Heart right ventricle (tissue), 16 donors: ENCODE data around the gene RPL15. TPM values are rescaled to one million over a fixed set of nuclear protein-coding genes. Genes with fewer than 3 reads are reported as not detected.

Source experiments
- ATAC-seq, 8 donors: fragments of 200-7000 bp; cut with Tn5 transposase; one replicate each; pipeline ENCODE4 v1.9.1; 2020; ENCODE audit warnings: mild to moderate bottlenecking in 8 of 8, moderate library complexity in 8 of 8, moderate number of reproducible peaks in 1 of 8
- DNase-seq, 2 donors: peaks; one replicate each; pipeline ENCODE4 v3.0.0-alpha.2; 2020
- H3K27ac ChIP-seq, 10 donors: fragments of 200-600 bp; sonication (generic) in 2 of 10; one replicate each; pipeline versions ENCODE4 v1.5.0 to v1.8.0; 2020 to 2022; ENCODE audit warnings: mild to moderate bottlenecking in 3 of 10
- H3K27me3 ChIP-seq, 7 donors: fragments of 200-600 bp; one replicate each; pipeline ENCODE4 v1.8.0; 2021 to 2022; ENCODE audit warnings: mild to moderate bottlenecking in 2 of 7
- H3K36me3 ChIP-seq, 9 donors: fragments of 200-600 bp; sonication (generic) in 1 of 9; one replicate each; pipeline versions ENCODE4 v1.5.0 to v1.8.0; 2020 to 2022; ENCODE audit warnings: mild to moderate bottlenecking in 2 of 9
- H3K4me1 ChIP-seq, 9 donors: fragments of 200-600 bp; sonication (generic) in 1 of 9; one replicate each; pipeline versions ENCODE4 v1.5.0 to v1.8.0; 2020 to 2022; ENCODE audit warnings: mild to moderate bottlenecking in 4 of 9
- H3K4me3 ChIP-seq, 10 donors: fragments of 200-600 bp; sonication (generic) in 2 of 10; one replicate each; pipeline versions ENCODE4 v1.5.0 to v1.8.0; 2020 to 2022; ENCODE audit warnings: mild to moderate bottlenecking in 7 of 10, moderate library complexity in 2 of 10
- H3K9me3 ChIP-seq, 11 donors: fragments of 200-600 bp in 10 of 11; sonication (generic) in 2 of 11; one replicate each; pipeline versions ENCODE4 v1.5.0 to v1.8.0; 2013 to 2022; ENCODE audit warnings: mild to moderate bottlenecking in 2 of 11, control low read depth in 1 of 11, moderate library complexity in 1 of 11
- WGBS, 2 donors: extraction: QIAGEN DNeasy Blood & Tissue Kit; methylation state at CpG; one replicate each; pipeline ENCODE4 v1.1.7; 2013; ENCODE audit warnings: inconsistent platforms in 1 of 2; 5-methylcytosine and 5-hydroxymethylcytosine counted together
- intact Hi-C, 10 donors: fragments of 100-400 bp; cut with DNase I; formaldehyde crosslinking; loops; one replicate each; pipeline versions ENCODE4 v1.11.1 to v1.14.2; 2022
- polyA plus RNA-seq, 2 donors: library from polyadenylated mRNA; stranded (reverse); fragments of 200-250 nt; gene quantifications; one replicate each; pipeline ENCODE4 v1.2.3, GENCODE V29; 2013
- total RNA-seq, 10 donors: library from RNA; stranded (reverse); fragmentation: NEBNext Ultra II Directional in 3 of 10; extraction: Animal tissue kit (Norgen Biotek cat#: 25700) in 3 of 10; gene quantifications; one replicate each; pipeline versions ENCODE4 v1.2.1 to v1.2.4, GENCODE V29; 2021 to 2023
- TF ChIP-seq, protein P1 (sequence below), 9 donors: fragments of 200-600 bp; sonication (generic) in 2 of 9; IDR thresholded peaks; one replicate each; pipeline versions ENCODE4 v1.5.0 to v1.8.0; 2021 to 2022; ENCODE audit warnings: antibody characterized with exemption in 9 of 9, mild to moderate bottlenecking in 5 of 9, moderate library complexity in 1 of 9
- donor health status: Arrhythmogenic right ventricular cardiomyopathy.
- donor health status: ischemic (EF 13 %, LVEDD 7.1; RV severe dilation, severe dysfunction).
- donor health status: healthy with polysubstance abuse.
- donor health status: DM: no; HTN: yes; CAD: no.
- donor health status: DM: no; HTN: no; CAD: no.
- donor health status: ischemic (EF 25% LVEDD 6.9; RV normal size, moderate dysfunction).
- donor health status: ischemic (EF 25% LVEDD 5.7; RV mildly dilated, moderate dysfunction).
- donor health status: healthy.
- donor health status: DM: yes; HTN: yes; CAD: no.
- donor health status: Ischemic cardiomyopathy.
- donor health status: ischemic (EF 35%, LVEDD 5.7; RV mildly dilated, moderate dysfunction).
- donor health status: nonischemic (EF 11% LVEDD 7.7; RV severe dilation, severe dysfunction).
- donor health status: DM: yes; HTN: yes; CAD: no.
- donor health status: PGD.
- donor health status: ischemic (EF 29% LVEDD 5.4; RV normal size, mild dysfunction).
- donor health status: nonischemic (EF 23%, LVEDD 6.1; RV moderate dilation, normal function).

Gene RPL15
- total and polyA plus RNA-seq, 12 donors: 869 to 3,225 (median 932) TPM

- Histone ChIP-seq H3K27ac (no peak overlapping the region), H3K4me3 (no peak overlapping the region), H3K27me3 (no peaks in the 10 kb centered on the region), H3K9me3 (no peaks in the 10 kb centered on the region), H3K36me3 (peaks cover 0 to 100% (median 37%) of the 10 kb centered on the region in 9 donors), H3K4me1 (peaks cover 0 to 45% (median 9%) of the 10 kb centered on the region in 9 donors)
- DNase-seq (no peak), ATAC-seq (no peak)
- WGBS, 2 donors: 94 to 100% methylated on average over 1 of the region's 1 CpG
- intact Hi-C loops: no loop called here
- TF ChIP-seq, protein P1, sequence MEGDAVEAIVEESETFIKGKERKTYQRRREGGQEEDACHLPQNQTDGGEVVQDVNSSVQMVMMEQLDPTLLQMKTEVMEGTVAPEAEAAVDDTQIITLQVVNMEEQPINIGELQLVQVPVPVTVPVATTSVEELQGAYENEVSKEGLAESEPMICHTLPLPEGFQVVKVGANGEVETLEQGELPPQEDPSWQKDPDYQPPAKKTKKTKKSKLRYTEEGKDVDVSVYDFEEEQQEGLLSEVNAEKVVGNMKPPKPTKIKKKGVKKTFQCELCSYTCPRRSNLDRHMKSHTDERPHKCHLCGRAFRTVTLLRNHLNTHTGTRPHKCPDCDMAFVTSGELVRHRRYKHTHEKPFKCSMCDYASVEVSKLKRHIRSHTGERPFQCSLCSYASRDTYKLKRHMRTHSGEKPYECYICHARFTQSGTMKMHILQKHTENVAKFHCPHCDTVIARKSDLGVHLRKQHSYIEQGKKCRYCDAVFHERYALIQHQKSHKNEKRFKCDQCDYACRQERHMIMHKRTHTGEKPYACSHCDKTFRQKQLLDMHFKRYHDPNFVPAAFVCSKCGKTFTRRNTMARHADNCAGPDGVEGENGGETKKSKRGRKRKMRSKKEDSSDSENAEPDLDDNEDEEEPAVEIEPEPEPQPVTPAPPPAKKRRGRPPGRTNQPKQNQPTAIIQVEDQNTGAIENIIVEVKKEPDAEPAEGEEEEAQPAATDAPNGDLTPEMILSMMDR (IDR thresholded peaks at IDR 0.05): no peak
Observed at GRCh38 chr3:23961066-23961465, 44.1 kb downstream of the RPL15 start.

DNA sequence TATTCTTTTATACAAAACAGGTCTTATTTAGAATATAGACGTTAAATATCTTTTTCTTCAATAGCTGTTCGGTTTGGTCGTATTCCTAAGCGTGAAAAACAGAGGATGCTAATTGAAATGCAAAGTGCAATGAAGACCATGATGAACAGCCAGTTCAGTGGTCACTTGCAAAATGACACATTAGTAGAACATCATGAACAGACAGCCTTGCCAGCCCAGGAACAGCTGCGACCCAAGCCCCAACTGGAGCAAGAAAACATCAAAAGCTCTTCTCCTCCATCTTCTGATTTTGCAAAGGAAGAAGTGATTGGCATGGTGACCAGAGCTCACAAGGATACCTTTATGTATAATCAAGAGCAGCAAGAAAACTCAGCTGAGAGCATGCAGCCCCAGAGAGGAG, 45.0 kb downstream of the RPL15 start:
- peaks cover 0 to 100% (median 41%) of the 10 kb centered on the region in 9 donors for H3K36me3 ChIP-seq
- intact Hi-C loops: no loop called here
- ATAC-seq: no peak
- no peaks in the 10 kb centered on the region for H3K9me3 ChIP-seq
- no peak for DNase-seq
- no peak overlapping the region for H3K4me3 ChIP-seq
- 95% methylated on average over 5 of the region's 5 CpGs for WGBS, 2 donors
- H3K4me1 ChIP-seq: peaks cover 0 to 43% (median 13%) of the 10 kb centered on the region in 9 donors
- TF ChIP-seq, protein P1 (IDR thresholded peaks at IDR 0.05): no peak
- no peak overlapping the region for H3K27ac ChIP-seq
- no peaks in the 10 kb centered on the region for H3K27me3 ChIP-seq

GRCh38 chr3:23964537-23965235, 47.8 kb downstream of the RPL15 start:
- H3K4me3 ChIP-seq: no peak overlapping the region
- 90 to 94% methylated on average over 3 of the region's 3 CpGs for WGBS, 2 donors
- ATAC-seq: no peak
- no peak for DNase-seq
- H3K9me3 ChIP-seq: no peaks in the 10 kb centered on the region
- H3K4me1 ChIP-seq: peaks cover 0 to 55% (median 9%) of the 10 kb centered on the region in 9 donors
- H3K27ac ChIP-seq: no peak overlapping the region
- intact Hi-C loops: no loop called here
- no peaks in the 10 kb centered on the region for H3K27me3 ChIP-seq
- TF ChIP-seq, protein P1 (IDR thresholded peaks at IDR 0.05): no peak
- peaks cover 0 to 100% (median 50%) of the 10 kb centered on the region in 9 donors for H3K36me3 ChIP-seq

DNA sequence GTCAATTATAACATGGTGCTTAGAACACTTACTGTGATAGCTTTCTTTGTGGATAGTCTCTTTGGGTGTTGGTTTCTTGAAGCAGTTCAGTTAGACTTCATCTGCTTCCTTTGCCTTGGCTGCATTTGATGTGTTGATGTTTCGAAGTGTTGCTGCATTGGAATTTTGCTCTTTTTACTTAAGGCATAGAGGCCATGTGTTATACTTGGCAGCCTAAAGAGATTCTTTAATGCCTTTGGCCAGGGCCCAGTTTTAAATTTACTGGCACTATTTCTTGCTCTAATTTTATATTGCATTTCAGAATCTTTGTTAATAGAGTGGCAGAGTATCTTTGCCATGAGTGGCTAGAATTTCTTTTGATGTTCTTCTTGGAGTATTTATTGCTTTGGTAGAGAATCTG, 49.4 kb downstream of the RPL15 start:
- intact Hi-C loops: no loop called here
- H3K36me3 ChIP-seq: peaks cover 0 to 100% (median 42%) of the 10 kb centered on the region in 9 donors
- whole genome bisulfite sequencing, 2 donors: 63 to 82% methylated on average over 1 of the region's 1 CpG
- H3K9me3 ChIP-seq: no peaks in the 10 kb centered on the region
- no peak overlapping the region for H3K4me3 ChIP-seq
- H3K27me3 ChIP-seq: no peaks in the 10 kb centered on the region
- peaks cover 0 to 52% (median 9%) of the 10 kb centered on the region in 9 donors for H3K4me1 ChIP-seq
- ATAC-seq (no peak), DNase-seq (no peak)
- TF ChIP-seq, protein P1 (IDR thresholded peaks at IDR 0.05): no peak
- no peak overlapping the region for H3K27ac ChIP-seq
